ENCODE data around the gene TFF3. TPM values are rescaled to one million over a fixed set of nuclear protein-coding genes. Genes with fewer than 3 reads are reported as not detected.

The TFF3 gene
- total RNA-seq, 4 donors from 2014 or later, result 0.64 to 4.7 (median 0.89) TPM

DNA sequence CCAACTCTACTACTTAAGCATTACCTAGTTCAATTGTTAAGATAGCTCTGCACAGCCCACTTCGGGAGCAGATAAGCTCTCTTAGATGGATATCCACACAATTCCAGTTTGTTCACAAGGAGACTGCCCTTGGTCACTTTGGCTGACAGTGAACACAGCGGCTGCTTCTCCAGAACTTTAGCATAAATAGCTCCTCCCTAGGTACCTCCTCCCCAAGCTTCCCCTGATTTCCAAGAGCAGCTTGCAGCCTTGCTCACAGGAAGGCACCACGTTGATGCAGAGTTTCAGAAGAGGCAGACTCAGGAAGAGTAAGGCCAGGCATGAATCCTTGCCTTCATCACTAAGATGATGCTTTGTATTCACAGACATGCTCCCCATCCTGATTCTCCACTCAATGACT lies 24.7 kb downstream of the TFF3 start:
- H3K36me3 ChIP-seq, result peaks cover 0 to 80% of the 10 kb centered on the region in 2 donors
- H3K4me3 ChIP-seq, result no peak overlapping the region
- H3K4me1 ChIP-seq, result no peaks in the 10 kb centered on the region
- ATAC-seq (no peak), DNase-seq (no peak)
- H3K27me3 ChIP-seq, result no peaks in the 10 kb centered on the region
- TF ChIP-seq POLR2A (IDR thresholded peaks at IDR 0.05), result no peak
- no peak overlapping the region for H3K27ac ChIP-seq
- H3K9me3 ChIP-seq, result no peaks in the 10 kb centered on the region
- in situ Hi-C loops (cut with MboI; ENCODE audit: low sequenced_read_pairs in 4 of 4) (no loop called here), intact Hi-C loops (cut with DNase I; ENCODE audit: low total_unique reads) (no loop called here)

DNA sequence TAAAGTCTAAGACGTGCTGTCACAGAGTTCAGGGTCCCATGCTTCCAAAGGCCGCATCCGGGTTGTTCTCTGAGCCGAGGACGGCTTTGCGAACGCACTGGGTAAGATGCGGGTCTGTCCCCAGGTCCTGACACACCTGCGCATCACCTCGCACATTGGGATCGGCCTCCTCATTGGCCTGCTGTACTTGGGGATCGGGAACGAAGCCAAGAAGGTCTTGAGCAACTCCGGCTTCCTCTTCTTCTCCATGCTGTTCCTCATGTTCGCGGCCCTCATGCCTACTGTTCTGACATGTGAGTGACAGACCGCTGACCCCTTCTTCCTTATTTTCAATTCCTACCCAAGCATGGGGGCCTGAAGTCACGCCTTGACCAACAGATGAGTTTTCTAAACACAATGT lies 25.3 kb downstream of the TFF3 start:
- in situ Hi-C loops (cut with MboI; ENCODE audit: low sequenced_read_pairs in 4 of 4), result no loop called here
- ATAC-seq, result no peak

GRCh38 chr21:42288962-42289361 lies 26.2 kb downstream of the TFF3 start:
- in situ Hi-C loops (cut with MboI; ENCODE audit: low sequenced_read_pairs in 4 of 4) (no loop called here), intact Hi-C loops (cut with DNase I; ENCODE audit: low total_unique reads) (loop anchor here (2.0 kb wide), 1 partner anchor 20 kb away; no protein-coding TSS in a partner anchor)
- DNase-seq (no peak), ATAC-seq (no peak)
- H3K27me3 ChIP-seq, result no peaks in the 10 kb centered on the region
- no peaks in the 10 kb centered on the region for H3K9me3 ChIP-seq
- TF ChIP-seq POLR2A (IDR thresholded peaks at IDR 0.05) (no peak), CTCF (IDR thresholded peaks at IDR 0.05 in 4 of 5, conservative IDR thresholded peaks at IDR 0.05 in 1 of 5) (no peak)
- H3K27ac ChIP-seq, result no peak overlapping the region
- H3K36me3 ChIP-seq, result peaks cover 0 to 78% of the 10 kb centered on the region in 2 donors
- H3K4me3 ChIP-seq, result no peak overlapping the region
- H3K4me1 ChIP-seq, result no peaks in the 10 kb centered on the region

More for the DNA sequence above, 25.3 kb downstream of the TFF3 start:
- DNase-seq, result peak; percentile 37 to 41
- Histone ChIP-seq H3K27ac (no peak overlapping the region), H3K36me3 (peaks cover 0 to 78% of the 10 kb centered on the region in 2 donors), H3K27me3 (no peaks in the 10 kb centered on the region), H3K4me3 (no peak overlapping the region), H3K4me1 (no peaks in the 10 kb centered on the region), H3K9me3 (no peaks in the 10 kb centered on the region)
- intact Hi-C loops (cut with DNase I; ENCODE audit: low total_unique reads), result loop anchor here (2.0 kb wide), 1 partner anchor 19 kb away; no protein-coding TSS in a partner anchor
- no peak for TF ChIP-seq CTCF (IDR thresholded peaks at IDR 0.05 in 4 of 5, conservative IDR thresholded peaks at IDR 0.05 in 1 of 5)
- TF ChIP-seq POLR2A (IDR thresholded peaks at IDR 0.05), result no peak

- H3K4me3 ChIP-seq, result no peak overlapping the region
- intact Hi-C loops (cut with DNase I; ENCODE audit: low total_unique reads) (loop anchor here (2.0 kb wide), 1 partner anchor 21 kb away; no protein-coding TSS in a partner anchor), in situ Hi-C loops (cut with MboI; ENCODE audit: low sequenced_read_pairs in 4 of 4) (no loop called here)
- H3K27me3 ChIP-seq, result no peaks in the 10 kb centered on the region
- no peaks in the 10 kb centered on the region for H3K4me1 ChIP-seq
- H3K9me3 ChIP-seq, result no peaks in the 10 kb centered on the region
- no peak for ATAC-seq
- no peak for DNase-seq
- peaks cover 0 to 80% of the 10 kb centered on the region in 2 donors for H3K36me3 ChIP-seq
- no peak overlapping the region for H3K27ac ChIP-seq
- TF ChIP-seq CTCF (IDR thresholded peaks at IDR 0.05 in 4 of 5, conservative IDR thresholded peaks at IDR 0.05 in 1 of 5) (no peak), POLR2A (IDR thresholded peaks at IDR 0.05) (no peak)
Observed at GRCh38 chr21:42287193-42288083, 27.8 kb downstream of the TFF3 start.

GRCh38 chr21:42286416-42286815 lies 28.8 kb downstream of the TFF3 start:
- intact Hi-C loops (cut with DNase I; ENCODE audit: low total_unique reads) (no loop called here), in situ Hi-C loops (cut with MboI; ENCODE audit: low sequenced_read_pairs in 4 of 4) (no loop called here)
- H3K27ac ChIP-seq, result no peak overlapping the region
- no peaks in the 10 kb centered on the region for H3K4me1 ChIP-seq
- no peak for TF ChIP-seq CTCF (IDR thresholded peaks at IDR 0.05 in 4 of 5, conservative IDR thresholded peaks at IDR 0.05 in 1 of 5)
- no peak for TF ChIP-seq POLR2A (IDR thresholded peaks at IDR 0.05)
- H3K9me3 ChIP-seq, result no peaks in the 10 kb centered on the region
- ATAC-seq (no peak), DNase-seq (no peak)
- H3K27me3 ChIP-seq, result no peaks in the 10 kb centered on the region
- peaks cover 0 to 78% of the 10 kb centered on the region in 2 donors for H3K36me3 ChIP-seq
- H3K4me3 ChIP-seq, result no peak overlapping the region
